Esophagus muscularis mucosa (tissue), 4 donors: ENCODE measurements around the gene LCN1. TPM values are rescaled to one million over a fixed set of nuclear protein-coding genes. Genes with fewer than 3 reads are reported as not detected.

ENCODE experiments used
- DNase-seq: peaks from one replicate; pipeline ENCODE4 v3.0.0-alpha.2; 2017; ENCODE audit errors: extremely low spot score
- H3K27ac ChIP-seq, 4 donors: fragments of 200-600 bp; sonication (generic); replicated peaks in 1 of 4; 1 replicate in 3 of 4; 2 replicates in 1 of 4; pipeline ENCODE4 v1.5.1; 2016 to 2019; ENCODE audit warnings: mild to moderate bottlenecking in 1 of 4
- H3K27me3 ChIP-seq, 4 donors: fragments of 200-600 bp; sonication (generic); one replicate each; pipeline versions ENCODE4 v1.5.1 to v1.6.0; 2016 to 2019
- H3K36me3 ChIP-seq, 4 donors: fragments of 200-600 bp; sonication (generic); one replicate each; pipeline ENCODE4 v1.5.1; 2016 to 2019
- H3K4me1 ChIP-seq, 4 donors: fragments of 200-600 bp; sonication (generic); one replicate each; pipeline ENCODE4 v1.5.1; 2016 to 2019
- H3K4me3 ChIP-seq, 4 donors: fragments of 200-600 bp; sonication (generic); 1 replicate in 2 of 4; 2 replicates in 2 of 4; pipeline ENCODE4 v1.5.1; 2016 to 2019; ENCODE audit warnings: mild to moderate bottlenecking in 4 of 4, moderate library complexity in 1 of 4
- H3K9me3 ChIP-seq, 4 donors: fragments of 200-600 bp; sonication (generic); 1 replicate in 3 of 4; 2 replicates in 1 of 4; pipeline ENCODE4 v1.5.1; 2016 to 2019
- EP300 ChIP-seq: sonication (generic); formaldehyde crosslinking; IDR thresholded peaks from one replicate; pipeline ENCODE4 v1.6.1; 2017; ENCODE audit warnings: antibody characterized with exemption
- POLR2A ChIP-seq: fragments of 450-650 bp; IDR thresholded peaks from one replicate; pipeline ENCODE4 v1.6.1; 2017; ENCODE audit warnings: antibody characterized with exemption, moderate library complexity, mild to moderate bottlenecking, low read depth
- POLR2AphosphoS5 ChIP-seq, 2 donors: sonication (generic); formaldehyde crosslinking; IDR thresholded peaks; one replicate each; pipeline ENCODE4 v1.6.1; 2017; ENCODE audit warnings: antibody characterized with exemption in 2 of 2
- WGBS: methylation state at CpG from one replicate; pipeline ENCODE4 v1.1.5; 2018; 5-methylcytosine and 5-hydroxymethylcytosine counted together
- intact Hi-C: fragments of 100-400 bp; cut with DNase I; formaldehyde crosslinking; loops from one replicate; pipeline ENCODE4 v1.15.1; 2023
- total RNA-seq, 4 donors: library from RNA; depleted of rRNA; stranded (reverse); fragments of >200 nt; gene quantifications; one replicate each; pipeline versions ENCODE4 v1.1.0 to v1.2.1, GENCODE V29; 2016
- TF ChIP-seq, protein P1 (sequence below), 3 experiments: fragments of 200-600 bp in 2 of 3; fragments of 450-650 bp in 1 of 3; sonication (generic) in 2 of 3; IDR thresholded peaks; one replicate each; pipeline ENCODE4 v1.5.1; 2017 to 2019; ENCODE audit warnings: antibody characterized with exemption in 3 of 3, mild to moderate bottlenecking in 2 of 3, moderate library complexity in 1 of 3

The LCN1 gene
- total RNA-seq, 4 donors from 2014 or later = not detected

DNA sequence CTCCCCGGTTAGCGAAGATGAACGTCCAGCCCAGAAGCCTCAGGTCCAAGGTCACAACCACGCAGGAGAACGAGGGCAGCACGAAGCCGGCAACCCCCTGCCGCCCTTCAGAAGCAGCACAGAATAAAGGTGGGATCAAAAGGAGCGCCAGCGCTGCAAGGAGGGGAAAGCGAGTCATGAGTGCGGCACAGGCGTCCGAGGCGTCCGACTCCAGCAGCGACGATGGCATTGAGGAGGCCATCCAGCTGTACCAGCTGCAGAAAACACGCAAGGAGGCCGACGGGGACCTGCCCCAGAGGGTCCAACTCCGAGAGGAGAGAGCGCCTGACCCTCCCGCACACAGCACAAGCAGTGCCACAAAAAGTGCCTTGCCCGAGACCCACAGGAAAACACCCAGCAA is 35.9 kb upstream of the LCN1 start:
- no peaks in the 10 kb centered on the region for H3K27me3 ChIP-seq
- WGBS = 94% methylated on average over 25 of the region's 25 CpGs
- H3K9me3 ChIP-seq = no peaks in the 10 kb centered on the region
- H3K4me1 ChIP-seq = peaks cover 9 to 14% (median 10%) of the 10 kb centered on the region in 4 donors
- TF ChIP-seq, protein P1, sequence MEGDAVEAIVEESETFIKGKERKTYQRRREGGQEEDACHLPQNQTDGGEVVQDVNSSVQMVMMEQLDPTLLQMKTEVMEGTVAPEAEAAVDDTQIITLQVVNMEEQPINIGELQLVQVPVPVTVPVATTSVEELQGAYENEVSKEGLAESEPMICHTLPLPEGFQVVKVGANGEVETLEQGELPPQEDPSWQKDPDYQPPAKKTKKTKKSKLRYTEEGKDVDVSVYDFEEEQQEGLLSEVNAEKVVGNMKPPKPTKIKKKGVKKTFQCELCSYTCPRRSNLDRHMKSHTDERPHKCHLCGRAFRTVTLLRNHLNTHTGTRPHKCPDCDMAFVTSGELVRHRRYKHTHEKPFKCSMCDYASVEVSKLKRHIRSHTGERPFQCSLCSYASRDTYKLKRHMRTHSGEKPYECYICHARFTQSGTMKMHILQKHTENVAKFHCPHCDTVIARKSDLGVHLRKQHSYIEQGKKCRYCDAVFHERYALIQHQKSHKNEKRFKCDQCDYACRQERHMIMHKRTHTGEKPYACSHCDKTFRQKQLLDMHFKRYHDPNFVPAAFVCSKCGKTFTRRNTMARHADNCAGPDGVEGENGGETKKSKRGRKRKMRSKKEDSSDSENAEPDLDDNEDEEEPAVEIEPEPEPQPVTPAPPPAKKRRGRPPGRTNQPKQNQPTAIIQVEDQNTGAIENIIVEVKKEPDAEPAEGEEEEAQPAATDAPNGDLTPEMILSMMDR (IDR thresholded peaks at IDR 0.05) = no peak
- TF ChIP-seq POLR2A (no peak), EP300 (no peak), POLR2AphosphoS5 (IDR thresholded peaks at IDR 0.05) (no peak)
- peaks cover 26 to 69% (median 65%) of the 10 kb centered on the region in 4 donors for H3K36me3 ChIP-seq
- H3K4me3 ChIP-seq = no peak overlapping the region
- intact Hi-C loops = no loop called here
- no peak for DNase-seq
- H3K27ac ChIP-seq = no peak overlapping the region

DNA sequence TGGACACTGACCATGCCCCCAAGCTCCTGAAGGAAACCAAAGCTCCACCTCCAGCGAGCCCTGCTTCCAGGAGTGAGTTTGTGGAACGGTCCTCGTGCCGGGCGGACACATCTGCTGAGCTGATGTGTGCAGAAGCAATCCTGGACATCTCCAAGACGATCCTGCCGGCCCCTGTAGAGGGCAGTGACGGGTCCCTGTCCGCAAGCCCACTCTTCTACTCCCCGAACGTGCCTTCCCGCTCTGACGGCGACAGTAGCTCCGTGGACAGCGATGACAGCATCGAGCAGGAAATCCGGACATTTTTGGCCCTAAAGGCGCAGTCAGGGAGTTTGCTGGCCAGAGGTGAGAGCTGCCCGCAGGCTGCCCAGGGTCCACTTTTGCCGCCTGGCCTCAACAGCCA is 35.4 kb upstream of the LCN1 start:
- DNase-seq = no peak
- intact Hi-C loops = no loop called here
- H3K36me3 ChIP-seq = peaks cover 26 to 72% (median 65%) of the 10 kb centered on the region in 4 donors
- no peaks in the 10 kb centered on the region for H3K9me3 ChIP-seq
- WGBS = 85% methylated on average over 15 of the region's 21 CpGs
- peaks cover 5 to 10% (median 6%) of the 10 kb centered on the region in 4 donors for H3K4me1 ChIP-seq
- no peak overlapping the region for H3K4me3 ChIP-seq
- no peak overlapping the region for H3K27ac ChIP-seq
- no peaks in the 10 kb centered on the region for H3K27me3 ChIP-seq
- TF ChIP-seq POLR2A (no peak), EP300 (no peak), POLR2AphosphoS5 (IDR thresholded peaks at IDR 0.05) (no peak)
- TF ChIP-seq, protein P1 (IDR thresholded peaks at IDR 0.05) = no peak

DNA sequence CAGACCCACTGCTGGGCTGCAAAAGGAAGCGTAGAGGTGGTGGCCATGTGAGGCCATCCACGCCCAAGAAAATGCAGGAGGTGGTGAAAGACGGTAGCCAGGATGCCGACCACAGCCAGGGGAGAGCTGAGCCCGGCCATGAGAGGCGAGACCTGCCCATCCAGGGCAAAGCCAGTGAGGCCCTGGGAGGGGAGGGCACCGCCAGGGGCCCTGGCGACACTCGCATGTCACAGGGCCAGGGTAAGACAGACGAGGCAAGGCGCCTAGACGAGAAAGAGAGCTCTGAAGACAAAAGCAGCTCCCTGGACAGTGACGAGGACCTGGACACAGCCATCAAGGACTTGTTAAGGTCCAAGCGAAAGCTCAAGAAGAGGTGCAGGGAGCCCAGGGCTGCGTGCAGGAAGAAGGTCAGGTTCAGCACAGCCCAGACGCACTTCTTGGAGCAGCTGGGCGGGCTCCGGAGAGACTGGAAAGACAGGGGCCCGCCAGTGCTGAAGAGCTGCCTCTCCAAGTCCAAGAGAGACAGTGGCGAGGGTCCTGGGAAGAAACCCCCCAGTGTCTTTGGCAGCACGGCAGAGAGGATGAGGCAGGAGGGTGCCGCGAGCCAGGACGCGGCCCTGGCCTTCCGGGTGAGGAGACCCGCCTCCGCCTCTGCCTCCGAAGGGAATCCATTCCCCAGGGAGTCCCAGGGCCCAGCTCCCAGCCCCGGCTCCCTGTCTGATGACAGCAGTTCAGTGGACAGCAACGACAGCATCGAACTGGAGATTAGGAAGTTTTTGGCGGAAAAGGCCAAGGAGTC is 34.8 kb upstream of the LCN1 start:
- intact Hi-C loops = no loop called here
- Histone ChIP-seq H3K4me3 (no peak overlapping the region), H3K36me3 (peaks cover 26 to 78% (median 67%) of the 10 kb centered on the region in 4 donors)

DNA sequence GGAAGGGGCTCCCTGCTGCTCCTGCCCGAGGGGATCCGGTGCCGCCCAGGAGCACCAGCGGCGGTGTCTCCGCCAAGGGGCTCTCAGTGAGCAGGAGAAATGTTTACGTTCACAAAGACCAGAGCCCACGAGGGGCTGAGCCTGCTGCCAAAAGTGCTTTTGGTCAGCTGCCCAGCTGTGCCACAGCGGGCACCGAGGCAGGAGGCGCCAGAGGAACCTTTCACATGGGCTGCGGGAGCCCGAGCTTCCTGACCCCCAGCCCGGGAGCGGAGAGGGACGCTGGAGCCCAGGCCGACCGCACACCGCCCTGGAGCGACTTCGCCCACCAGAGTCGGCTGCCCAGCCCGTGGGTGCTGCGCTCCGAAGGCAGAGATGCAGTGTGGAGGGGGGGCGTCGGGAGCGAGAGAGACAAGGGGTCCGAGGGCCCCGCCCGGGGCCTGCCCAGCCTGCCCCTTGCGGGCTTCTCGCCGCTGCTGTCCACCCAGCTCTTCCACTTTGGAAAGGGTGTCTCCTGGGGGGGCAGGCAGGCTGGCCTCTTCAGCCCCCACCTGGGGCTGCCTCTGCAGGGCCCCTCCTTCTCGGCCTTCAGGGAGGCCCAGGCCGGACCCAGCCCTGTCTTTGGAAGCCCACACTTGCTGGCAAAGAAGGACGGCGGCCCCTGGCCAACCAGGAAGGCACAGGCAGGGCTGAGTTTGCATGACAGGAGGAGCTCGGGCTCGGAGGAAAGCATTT is 33.8 kb upstream of the LCN1 start:
- 88% methylated on average over 18 of the region's 40 CpGs for WGBS
- TF ChIP-seq POLR2A (no peak), EP300 (no peak), POLR2AphosphoS5 (IDR thresholded peaks at IDR 0.05) (no peak)
- TF ChIP-seq, protein P1 (IDR thresholded peaks at IDR 0.05) = no peak
- no peaks in the 10 kb centered on the region for H3K27me3 ChIP-seq
- H3K4me3 ChIP-seq = no peak overlapping the region
- no peaks in the 10 kb centered on the region for H3K9me3 ChIP-seq
- H3K4me1 ChIP-seq = no peaks in the 10 kb centered on the region
- H3K36me3 ChIP-seq = peaks cover 26 to 81% (median 67%) of the 10 kb centered on the region in 4 donors
- intact Hi-C loops = no loop called here
- DNase-seq = no peak
- H3K27ac ChIP-seq = no peak overlapping the region

More for the DNA sequence above, 34.8 kb upstream of the LCN1 start:
- Histone ChIP-seq H3K4me1 (peaks cover 0 to 4% (median under 1%) of the 10 kb centered on the region in 4 donors), H3K27me3 (no peaks in the 10 kb centered on the region), H3K27ac (no peak overlapping the region), H3K9me3 (no peaks in the 10 kb centered on the region)
- TF ChIP-seq, protein P1 (IDR thresholded peaks at IDR 0.05) = no peak
- TF ChIP-seq POLR2A (no peak), POLR2AphosphoS5 (IDR thresholded peaks at IDR 0.05) (no peak), EP300 (no peak)
- WGBS = 93% methylated on average over 24 of the region's 33 CpGs
- no peak for DNase-seq
